D721Med (cell line): ENCODE results near the gene ANP32B.
"Not testable (repeated sequence)": the region's sequence is repeated elsewhere in the genome, so short reads cannot be mapped to it uniquely, and the experiment has no call there.

Experiments
- DNase-seq: peaks from one replicate; pipeline ENCODE4 v3.0.0; 2011; ENCODE audit warnings: low spot score; ENCODE audit not compliant: insufficient read length
- FAIRE-seq: peaks from 2 replicates; lab custom pipeline; 2011; peaks lifted over from hg19 to GRCh38; lab: Jason Lieb, UNC
- TF ChIP-seq, protein P1 (sequence below): IDR thresholded peaks from 2 replicates; pipeline ENCODE4 v1.5.1; 2012; ENCODE audit warnings: mild to moderate bottlenecking, control low read depth; ENCODE audit not compliant: insufficient read depth; ENCODE audit errors: missing control alignments

Gene ANP32B

DNA sequence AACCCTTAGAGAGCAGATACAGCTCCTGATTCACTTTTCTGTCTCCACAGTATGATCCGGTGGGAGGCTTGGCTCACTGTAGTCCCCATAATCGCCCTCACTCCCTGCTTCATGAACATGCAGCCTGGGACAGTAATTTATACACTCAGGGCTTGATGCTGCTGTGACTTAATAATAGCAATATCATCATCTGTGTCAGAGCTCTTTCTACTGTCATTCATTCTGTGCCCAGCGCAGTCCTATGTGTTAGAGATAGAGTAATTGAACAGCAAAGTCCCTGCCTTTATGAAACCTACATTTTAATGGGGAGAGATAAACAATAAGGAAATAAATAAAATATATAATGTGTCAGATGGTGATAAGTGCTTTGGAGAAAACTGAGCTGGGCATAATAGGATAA is 42.4 kb upstream of the ANP32B start:
- TF ChIP-seq, protein P1, sequence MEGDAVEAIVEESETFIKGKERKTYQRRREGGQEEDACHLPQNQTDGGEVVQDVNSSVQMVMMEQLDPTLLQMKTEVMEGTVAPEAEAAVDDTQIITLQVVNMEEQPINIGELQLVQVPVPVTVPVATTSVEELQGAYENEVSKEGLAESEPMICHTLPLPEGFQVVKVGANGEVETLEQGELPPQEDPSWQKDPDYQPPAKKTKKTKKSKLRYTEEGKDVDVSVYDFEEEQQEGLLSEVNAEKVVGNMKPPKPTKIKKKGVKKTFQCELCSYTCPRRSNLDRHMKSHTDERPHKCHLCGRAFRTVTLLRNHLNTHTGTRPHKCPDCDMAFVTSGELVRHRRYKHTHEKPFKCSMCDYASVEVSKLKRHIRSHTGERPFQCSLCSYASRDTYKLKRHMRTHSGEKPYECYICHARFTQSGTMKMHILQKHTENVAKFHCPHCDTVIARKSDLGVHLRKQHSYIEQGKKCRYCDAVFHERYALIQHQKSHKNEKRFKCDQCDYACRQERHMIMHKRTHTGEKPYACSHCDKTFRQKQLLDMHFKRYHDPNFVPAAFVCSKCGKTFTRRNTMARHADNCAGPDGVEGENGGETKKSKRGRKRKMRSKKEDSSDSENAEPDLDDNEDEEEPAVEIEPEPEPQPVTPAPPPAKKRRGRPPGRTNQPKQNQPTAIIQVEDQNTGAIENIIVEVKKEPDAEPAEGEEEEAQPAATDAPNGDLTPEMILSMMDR, result no peak
- no peak for DNase-seq
- FAIRE-seq, result no peak

DNA sequence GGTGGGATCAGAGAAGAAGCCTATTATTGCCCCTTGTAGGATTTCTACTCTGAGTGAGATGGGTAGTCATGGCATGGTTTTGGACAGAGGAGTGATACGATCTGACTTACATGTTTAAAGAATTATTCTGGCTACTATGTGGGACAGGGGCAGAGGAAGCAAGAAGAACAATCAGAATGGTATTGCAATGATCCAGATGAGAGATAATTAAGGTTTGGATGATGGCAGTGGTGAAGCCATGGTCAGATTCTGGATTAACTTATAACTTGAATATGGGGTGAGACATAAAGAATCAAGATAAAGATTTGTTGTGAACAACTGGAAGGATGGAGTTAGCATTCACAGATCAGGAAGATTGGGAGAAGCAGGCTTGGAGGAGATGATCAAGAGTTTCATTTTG is 41.8 kb upstream of the ANP32B start:
- TF ChIP-seq, protein P1, result no peak
- FAIRE-seq (no peak), DNase-seq (no peak)

DNA sequence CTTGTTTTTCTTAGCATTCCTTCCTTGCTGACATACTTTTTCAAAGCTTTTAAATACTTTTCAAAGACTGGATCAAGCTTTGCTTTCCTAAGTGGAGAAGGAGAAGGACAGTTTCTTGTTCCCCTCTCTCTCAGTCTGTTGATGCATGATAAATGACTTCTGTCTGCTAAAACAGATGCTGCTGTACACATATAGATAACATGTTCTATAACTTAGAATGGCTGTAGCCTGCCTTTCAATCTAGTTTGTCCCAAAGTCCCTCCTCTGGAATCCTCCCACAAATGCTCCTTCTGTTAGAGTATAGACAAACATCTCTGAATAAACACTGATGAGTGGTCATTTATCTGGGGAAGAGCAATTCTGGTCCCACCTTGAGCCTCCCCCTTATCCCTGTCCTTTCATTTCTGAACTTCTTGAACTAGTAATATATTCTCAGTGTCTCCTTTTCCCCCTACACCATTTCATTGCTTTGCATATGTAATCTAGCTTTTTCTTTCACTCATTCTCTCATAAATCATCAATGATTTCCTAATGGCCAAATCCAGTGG is 39.8 kb upstream of the ANP32B start:
- DNase-seq, result no peak
- FAIRE-seq, result no peak
- TF ChIP-seq, protein P1, result no peak

DNA sequence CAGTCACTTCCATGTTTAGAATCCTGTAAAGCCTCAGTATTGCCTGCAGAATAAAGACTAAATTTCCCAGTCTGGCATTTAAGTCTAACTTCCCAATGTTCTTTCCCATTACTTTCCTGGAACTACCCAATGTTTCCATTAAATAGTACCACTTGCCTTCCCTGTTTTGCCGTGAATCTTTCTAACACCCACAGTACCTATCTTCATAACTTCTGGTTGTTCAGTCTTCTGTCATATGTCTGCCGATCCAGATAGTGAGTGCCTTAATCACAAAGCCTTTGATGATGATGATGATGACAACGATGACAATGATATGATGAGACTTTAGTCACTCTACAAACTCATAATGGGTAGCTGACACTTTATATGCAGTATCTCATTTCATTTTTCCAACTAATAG is 38.5 kb upstream of the ANP32B start:
- TF ChIP-seq, protein P1, result no peak
- FAIRE-seq, result no peak
- no peak for DNase-seq

DNA sequence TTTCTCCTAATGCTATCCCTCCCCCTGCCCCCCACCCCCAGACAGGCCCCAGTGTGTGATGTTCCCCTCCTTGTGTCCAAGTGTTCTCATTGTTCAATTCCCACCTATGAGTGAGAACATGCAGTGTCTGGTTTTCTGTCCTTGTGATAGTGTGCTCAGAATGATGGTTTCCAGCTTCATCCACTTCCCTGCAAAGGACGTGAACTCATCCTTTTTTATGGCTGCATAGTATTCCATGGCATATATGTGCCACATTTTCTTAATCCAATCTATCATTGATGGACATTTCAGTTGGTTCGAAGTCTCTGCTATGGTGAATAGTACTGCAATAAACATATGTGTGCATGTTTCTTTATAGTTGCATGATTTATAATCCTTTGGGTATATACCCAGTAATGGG is 37.7 kb upstream of the ANP32B start:
- not testable (repeated sequence) for DNase-seq, FAIRE-seq

DNA sequence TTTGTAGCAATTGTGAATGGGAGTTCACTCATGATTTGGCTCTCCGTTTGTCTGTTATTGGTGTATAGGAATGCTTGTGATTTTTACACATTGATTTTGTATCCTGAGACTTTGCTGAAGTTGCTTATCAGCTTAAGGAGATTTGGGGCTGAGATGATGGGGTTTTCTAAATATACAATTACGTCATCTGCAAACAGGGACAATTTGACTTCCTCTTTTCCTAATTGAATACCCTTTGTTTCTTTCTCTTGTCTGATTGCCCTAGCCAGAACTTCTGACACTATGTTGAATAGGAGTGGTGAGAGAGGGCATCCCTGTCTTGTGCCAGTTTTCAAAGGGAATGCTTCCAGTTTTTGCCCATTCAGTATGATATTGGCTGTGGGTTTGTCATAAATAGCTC is 36.0 kb upstream of the ANP32B start:
- FAIRE-seq, DNase-seq: not testable (repeated sequence)

DNA sequence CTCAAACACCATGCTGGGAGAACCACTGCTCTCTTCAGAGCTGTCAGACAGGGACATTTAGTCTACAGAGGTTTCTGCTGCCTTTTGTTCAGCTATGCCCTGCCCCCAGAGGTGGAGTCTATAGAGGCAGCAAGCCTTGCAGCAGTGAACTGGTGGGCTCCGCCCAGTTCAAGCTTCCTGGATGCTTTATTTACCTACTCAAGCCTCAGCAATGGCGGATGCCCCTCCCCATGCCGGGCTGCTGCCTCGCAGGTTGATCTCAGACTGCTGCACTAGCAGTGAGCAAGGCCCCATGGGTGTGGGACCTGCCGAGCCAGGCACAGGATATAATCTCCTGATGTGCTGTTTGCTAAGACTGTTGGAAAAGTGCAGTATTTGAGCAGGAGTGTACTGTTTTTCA is 32.3 kb upstream of the ANP32B start:
- not testable (repeated sequence) for DNase-seq, FAIRE-seq

DNA sequence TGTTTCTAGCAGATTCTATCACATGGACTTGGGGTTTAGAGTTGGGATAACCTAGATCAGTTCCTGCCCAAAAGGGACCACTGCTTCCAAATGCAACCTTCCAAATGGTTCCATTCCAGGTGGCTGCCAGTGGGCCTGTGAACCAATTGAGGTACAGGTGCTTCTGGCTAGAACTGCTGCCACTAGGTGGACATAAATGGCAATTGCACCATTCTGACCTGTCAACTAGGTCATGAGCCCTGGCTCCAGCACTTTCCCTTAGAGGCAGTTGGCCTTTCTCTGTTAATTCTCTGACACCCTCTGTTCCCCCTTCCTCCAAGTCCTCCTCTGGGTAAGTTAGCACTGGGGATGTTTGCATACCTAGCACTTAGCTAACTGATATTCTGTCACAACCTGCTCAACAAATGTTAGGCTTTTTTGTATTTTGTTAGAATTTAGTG is 28.6 kb upstream of the ANP32B start:
- TF ChIP-seq, protein P1, result peak; percentile 43
- FAIRE-seq (no peak), DNase-seq (no peak)

DNA sequence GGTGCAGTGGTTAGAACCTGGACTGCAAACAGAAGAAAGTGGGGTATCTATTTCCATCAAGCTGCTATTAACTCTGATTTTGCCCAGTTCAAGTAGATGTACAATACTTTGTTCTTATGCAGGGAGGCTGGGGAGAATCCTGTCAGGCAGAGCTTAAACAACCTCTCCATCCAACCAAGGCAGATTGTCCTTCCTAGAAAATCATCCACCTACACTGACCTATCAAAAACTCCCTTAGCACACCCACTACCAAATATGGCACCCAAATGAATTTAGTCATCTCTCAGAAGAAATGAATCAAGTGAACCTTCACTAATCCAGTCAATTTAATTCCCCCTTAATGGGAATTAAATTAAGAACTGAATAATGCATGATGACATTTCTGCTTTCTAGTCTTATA is 26.8 kb upstream of the ANP32B start:
- TF ChIP-seq, protein P1, result no peak
- FAIRE-seq, result no peak

More for the DNA sequence above, 26.8 kb upstream of the ANP32B start:
- DNase-seq, result no peak
